GM19395 (cell line): ENCODE measurements around the gene TBCK.
"Not testable (repeated sequence)": the region's sequence is repeated elsewhere in the genome, so short reads cannot be mapped to it uniquely, and the experiment has no call there.

Source experiments
- ATAC-seq: cut with Tn5 transposase; IDR thresholded peaks from one replicate; pipeline ENCODE4 v1.9.1; 2021; ENCODE audit warnings: mild to moderate bottlenecking, moderate library complexity; ENCODE audit not compliant: unreplicated experiment

The TBCK gene

GRCh38 chr4:106132045-106132444 lies 184.0 kb downstream of the TBCK start:
- no peak for ATAC-seq

GRCh38 chr4:106126062-106126461 lies 189.9 kb downstream of the TBCK start:
- ATAC-seq, result peak; percentile 50

GRCh38 chr4:106119949-106120555 lies 196.0 kb downstream of the TBCK start:
- not testable (repeated sequence) for ATAC-seq

GRCh38 chr4:106116025-106116424 lies 200.0 kb downstream of the TBCK start:
- ATAC-seq, result no peak

GRCh38 chr4:106114270-106114669 lies 201.7 kb downstream of the TBCK start:
- ATAC-seq, result no peak

GRCh38 chr4:106111778-106112469 lies 204.1 kb downstream of the TBCK start:
- not testable (repeated sequence) for ATAC-seq

GRCh38 chr4:106109929-106110328 lies 206.1 kb downstream of the TBCK start:
- no peak for ATAC-seq

- no peak for ATAC-seq
Observed at GRCh38 chr4:106105697-106106096, 210.3 kb downstream of the TBCK start.

- ATAC-seq, result no peak
Observed at GRCh38 chr4:106104276-106104675, 211.7 kb downstream of the TBCK start.

- no peak for ATAC-seq
Observed at GRCh38 chr4:106096454-106096853, 219.6 kb downstream of the TBCK start.

GRCh38 chr4:106095408-106095807 lies 220.6 kb downstream of the TBCK start:
- no peak for ATAC-seq

GRCh38 chr4:106092361-106093040 lies 223.5 kb downstream of the TBCK start:
- ATAC-seq, result no peak

GRCh38 chr4:106090826-106091225 lies 225.2 kb downstream of the TBCK start:
- ATAC-seq, result no peak

GRCh38 chr4:106083065-106083464 lies 232.9 kb downstream of the TBCK start:
- ATAC-seq, result no peak

GRCh38 chr4:106080376-106080775 lies 235.6 kb downstream of the TBCK start:
- no peak for ATAC-seq

- ATAC-seq, result no peak
Observed at GRCh38 chr4:106079616-106080015, 236.4 kb downstream of the TBCK start.

GRCh38 chr4:106065018-106065417 lies 251.0 kb downstream of the TBCK start:
- no peak for ATAC-seq

GRCh38 chr4:106063009-106063408 lies 253.0 kb downstream of the TBCK start:
- ATAC-seq, result no peak

GRCh38 chr4:106062452-106062875 lies 253.5 kb downstream of the TBCK start:
- no peak for ATAC-seq

GRCh38 chr4:106058921-106059320 lies 257.1 kb downstream of the TBCK start:
- no peak for ATAC-seq

- no peak for ATAC-seq
Observed at GRCh38 chr4:106056914-106057313, 259.1 kb downstream of the TBCK start.

- ATAC-seq, result no peak
Observed at GRCh38 chr4:106051514-106051913, 264.5 kb downstream of the TBCK start.
